Lung (tissue), 12 donors: Measurements from ENCODE around the gene SH3TC1. TPM values are rescaled to one million over a fixed set of nuclear protein-coding genes. Genes with fewer than 3 reads are reported as not detected.

Source experiments
- ATAC-seq: fragments of 200-7000 bp; cut with Tn5 transposase; one replicate; pipeline ENCODE4 v1.9.1; 2020; ENCODE audit warnings: moderate number of reproducible peaks; ENCODE audit not compliant: insufficient read depth, low FRiP score
- DNase-seq, 3 donors: peaks; one replicate each; pipeline ENCODE4 v3.0.0-alpha.2; 2013 to 2017
- H3K27ac ChIP-seq, 2 donors: one replicate each; pipeline ENCODE4 v1.5.1; 2013; ENCODE audit warnings: mild to moderate bottlenecking in 2 of 2, moderate library complexity in 2 of 2, control low read depth in 1 of 2, inconsistent platforms in 1 of 2, low read depth in 1 of 2, low read length in 1 of 2
- H3K27me3 ChIP-seq, 3 donors: one replicate each; pipeline ENCODE4 v1.5.1; 2013; ENCODE audit warnings: low read length in 2 of 3; ENCODE audit not compliant: control insufficient read depth in 3 of 3, insufficient read depth in 3 of 3
- H3K36me3 ChIP-seq, 4 donors: one replicate each; pipeline ENCODE4 v1.5.1; 2013; ENCODE audit warnings: low read length in 4 of 4, mild to moderate bottlenecking in 1 of 4, moderate library complexity in 1 of 4; ENCODE audit not compliant: control insufficient read depth in 4 of 4, insufficient read depth in 4 of 4
- H3K4me1 ChIP-seq, 5 donors: one replicate each; pipeline ENCODE4 v1.5.1; 2013; ENCODE audit warnings: low read length in 5 of 5, mild to moderate bottlenecking in 2 of 5, moderate library complexity in 1 of 5; ENCODE audit not compliant: control insufficient read depth in 5 of 5, insufficient read depth in 5 of 5
- H3K4me3 ChIP-seq: one replicate; pipeline ENCODE4 v1.5.1; 2013; ENCODE audit warnings: mild to moderate bottlenecking, control low read depth, moderate library complexity
- H3K9ac ChIP-seq, 2 donors: one replicate each; pipeline ENCODE4 v1.5.1; 2013; ENCODE audit warnings: low read length in 2 of 2, control low read depth in 1 of 2; ENCODE audit not compliant: insufficient read depth in 1 of 2
- H3K9me3 ChIP-seq, 4 donors: one replicate each; pipeline ENCODE4 v1.5.1; 2013; ENCODE audit warnings: low read length in 3 of 4, mild to moderate bottlenecking in 1 of 4, moderate library complexity in 1 of 4; ENCODE audit not compliant: control insufficient read depth in 4 of 4, insufficient read depth in 3 of 4
- WGBS, 2 donors: extraction: QIAGEN DNeasy Blood & Tissue Kit; methylation state at CpG; one replicate each; pipeline ENCODE4 v1.1.7; 2013; 5-methylcytosine and 5-hydroxymethylcytosine counted together
- polyA plus RNA-seq, 2 donors: library from polyadenylated mRNA; stranded (reverse); fragments of 200-250 nt; gene quantifications; one replicate each; pipeline ENCODE4 v1.2.1, GENCODE V29; 2013
- total RNA-seq, 2 donors: library from RNA; depleted of rRNA in 1 of 2; stranded (reverse); fragments of >200 nt in 1 of 2; gene quantifications; one replicate each; pipeline ENCODE4 v1.2.1, GENCODE V29; 2014 to 2021
- TF ChIP-seq, protein P1 (sequence below): IDR thresholded peaks from 2 replicates; pipeline ENCODE4 v1.5.1; 2012; ENCODE audit warnings: mild to moderate bottlenecking; ENCODE audit errors: control extremely low read depth, extremely low read depth
- donor health status: control.
- donor health status: control.
- donor health status: Bipolar disorder and iron deficiency.
- donor health status: healthy.
- donor health status: DM: yes; HTN: yes; CAD: no.

SH3TC1 gene
- total and polyA plus RNA-seq, 4 donors = 21.4 to 67.3 (median 38.1) TPM

- DNase-seq = no peak
- TF ChIP-seq, protein P1, sequence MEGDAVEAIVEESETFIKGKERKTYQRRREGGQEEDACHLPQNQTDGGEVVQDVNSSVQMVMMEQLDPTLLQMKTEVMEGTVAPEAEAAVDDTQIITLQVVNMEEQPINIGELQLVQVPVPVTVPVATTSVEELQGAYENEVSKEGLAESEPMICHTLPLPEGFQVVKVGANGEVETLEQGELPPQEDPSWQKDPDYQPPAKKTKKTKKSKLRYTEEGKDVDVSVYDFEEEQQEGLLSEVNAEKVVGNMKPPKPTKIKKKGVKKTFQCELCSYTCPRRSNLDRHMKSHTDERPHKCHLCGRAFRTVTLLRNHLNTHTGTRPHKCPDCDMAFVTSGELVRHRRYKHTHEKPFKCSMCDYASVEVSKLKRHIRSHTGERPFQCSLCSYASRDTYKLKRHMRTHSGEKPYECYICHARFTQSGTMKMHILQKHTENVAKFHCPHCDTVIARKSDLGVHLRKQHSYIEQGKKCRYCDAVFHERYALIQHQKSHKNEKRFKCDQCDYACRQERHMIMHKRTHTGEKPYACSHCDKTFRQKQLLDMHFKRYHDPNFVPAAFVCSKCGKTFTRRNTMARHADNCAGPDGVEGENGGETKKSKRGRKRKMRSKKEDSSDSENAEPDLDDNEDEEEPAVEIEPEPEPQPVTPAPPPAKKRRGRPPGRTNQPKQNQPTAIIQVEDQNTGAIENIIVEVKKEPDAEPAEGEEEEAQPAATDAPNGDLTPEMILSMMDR = no peak
- Histone ChIP-seq H3K27me3 (peaks cover 0 to 2% (median 0%) of the 10 kb centered on the region in 3 donors), H3K9ac (no peak overlapping the region), H3K4me3 (no peak overlapping the region), H3K36me3 (no peaks in the 10 kb centered on the region), H3K4me1 (peaks cover 0 to 4% (median 0%) of the 10 kb centered on the region in 5 donors), H3K27ac (no peak overlapping the region), H3K9me3 (no peaks in the 10 kb centered on the region)
- ATAC-seq = no peak
- WGBS, 2 donors = 84 to 94% methylated on average over 6 of the region's 6 CpGs
These were observed 55.0 kb downstream of the SH3TC1 start for GRCh38 chr4:8254076-8254475.

- no peaks in the 10 kb centered on the region for H3K36me3 ChIP-seq
- TF ChIP-seq, protein P1 = no peak
- ATAC-seq = peak; percentile 9
- H3K9me3 ChIP-seq = no peaks in the 10 kb centered on the region
- no peaks in the 10 kb centered on the region for H3K27me3 ChIP-seq
- 74 to 84% methylated on average over 14 of the region's 14 CpGs for WGBS, 2 donors
- no peak overlapping the region for H3K27ac ChIP-seq
- H3K4me3 ChIP-seq = no peak overlapping the region
- H3K9ac ChIP-seq = no peak overlapping the region
- peaks cover 0 to 4% (median 0%) of the 10 kb centered on the region in 5 donors for H3K4me1 ChIP-seq
- peak in 1 of 3 donors; percentile 42 for DNase-seq
These were observed 56.8 kb downstream of the SH3TC1 start for GRCh38 chr4:8255698-8256441.

- Histone ChIP-seq H3K27ac (no peak overlapping the region), H3K9ac (no peak overlapping the region), H3K4me1 (peaks cover 0 to 5% (median 0%) of the 10 kb centered on the region in 5 donors), H3K27me3 (no peaks in the 10 kb centered on the region), H3K9me3 (no peaks in the 10 kb centered on the region), H3K4me3 (no peak overlapping the region), H3K36me3 (no peaks in the 10 kb centered on the region)
- DNase-seq (no peak), ATAC-seq (no peak)
- TF ChIP-seq, protein P1 = no peak
- WGBS, 2 donors = 76 to 88% methylated on average over 4 of the region's 4 CpGs
These were observed 58.8 kb downstream of the SH3TC1 start for GRCh38 chr4:8257854-8258253.
